MV-4-11 (cell line): Measurements from ENCODE around the gene TP53I11.

Experiments used
- DNase-seq: peaks from one replicate; lab custom pipeline; 2025; lab: John Stamatoyannopoulos, UW

The TP53I11 gene

DNA sequence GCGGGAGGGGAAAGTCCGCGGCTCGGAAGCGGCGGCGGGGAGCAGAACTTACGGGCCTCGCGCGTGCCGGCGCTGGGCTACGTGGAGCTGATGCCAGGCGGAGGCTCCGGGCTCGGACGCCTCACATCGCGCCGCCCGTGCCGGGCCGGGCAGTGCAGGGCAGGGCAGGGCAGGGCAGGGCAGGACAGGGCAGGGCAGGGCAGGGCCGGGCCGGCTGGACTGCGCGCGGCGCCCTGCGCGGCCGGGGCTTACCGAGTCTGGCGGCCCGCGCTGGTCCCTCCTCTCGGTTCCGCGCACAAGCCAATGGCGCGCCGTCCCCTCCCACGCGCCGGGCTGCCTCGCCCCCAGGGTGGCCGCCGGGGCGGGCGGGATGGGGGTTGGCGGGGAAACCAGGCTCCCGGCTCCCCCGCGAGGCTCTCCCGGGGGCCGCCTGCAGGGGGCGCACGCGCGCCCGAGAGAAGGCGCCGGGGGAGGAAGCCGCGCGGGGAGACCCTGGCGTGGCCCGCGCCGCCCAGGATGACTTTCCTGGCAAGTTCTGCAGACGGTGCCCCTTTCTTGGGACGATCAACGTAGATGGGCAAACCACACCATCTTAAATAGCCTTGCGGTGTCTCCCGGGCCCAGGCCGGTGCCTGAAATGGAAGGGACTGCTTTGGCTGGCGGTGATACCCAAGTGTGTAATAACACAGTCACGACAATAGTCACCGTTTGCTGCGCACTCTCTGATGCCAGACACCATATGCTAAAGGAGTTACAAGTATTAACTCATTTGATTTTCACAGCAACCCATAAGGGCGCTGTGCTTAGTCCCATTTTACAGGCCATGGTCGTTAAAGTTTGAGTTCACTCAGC is at the start of gene TP53I11:
TP53I11 (minus strand) TSS at position 259 of the 852 bp plus-strand sequence. CDS start 12,548 bp downstream, outside the sequence.
- DNase-seq, result no peak

DNA sequence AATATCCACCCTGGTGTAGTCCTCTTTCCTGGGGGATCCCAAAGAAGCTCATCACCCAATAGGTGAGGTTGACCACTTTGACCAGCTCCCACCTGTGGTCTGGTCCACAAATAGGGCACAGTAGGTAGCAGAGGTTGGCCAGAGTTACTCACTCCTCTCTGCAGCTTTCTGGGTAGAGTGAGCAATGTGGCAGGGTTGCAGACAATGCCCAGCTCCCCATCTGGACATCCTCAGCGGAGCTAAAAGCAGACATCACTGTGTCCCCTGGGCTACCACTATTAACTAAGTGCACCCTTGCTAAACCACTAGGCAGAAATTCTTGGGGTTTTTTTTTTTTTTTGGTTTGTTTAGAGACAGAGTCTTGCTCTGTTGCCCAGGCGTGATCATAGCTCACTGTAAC is 48.4 kb upstream of the TP53I11 start:
- no peak for DNase-seq

GRCh38 chr11:44998051-44998450 is 47.4 kb upstream of the TP53I11 start:
- no peak for DNase-seq

- DNase-seq, result no peak
Measured at GRCh38 chr11:44997566-44997965, 46.9 kb upstream of the TP53I11 start.

- no peak for DNase-seq
Measured at GRCh38 chr11:44994753-44995152, 44.1 kb upstream of the TP53I11 start.

- no peak for DNase-seq
Measured at GRCh38 chr11:44993971-44994704, 43.5 kb upstream of the TP53I11 start.

GRCh38 chr11:44992774-44993173 is 42.1 kb upstream of the TP53I11 start:
- DNase-seq, result no peak

- no peak for DNase-seq
Measured at GRCh38 chr11:44992181-44992582, 41.5 kb upstream of the TP53I11 start.

- no peak for DNase-seq
Measured at GRCh38 chr11:44990665-44991064, 40.0 kb upstream of the TP53I11 start.

- no peak for DNase-seq
Measured at GRCh38 chr11:44989831-44990566, 39.3 kb upstream of the TP53I11 start.

GRCh38 chr11:44988981-44989635 is 38.4 kb upstream of the TP53I11 start:
- DNase-seq, result no peak

- no peak for DNase-seq
Measured at GRCh38 chr11:44988111-44988510, 37.4 kb upstream of the TP53I11 start.

- DNase-seq, result no peak
Measured at GRCh38 chr11:44987506-44987905, 36.8 kb upstream of the TP53I11 start.

DNA sequence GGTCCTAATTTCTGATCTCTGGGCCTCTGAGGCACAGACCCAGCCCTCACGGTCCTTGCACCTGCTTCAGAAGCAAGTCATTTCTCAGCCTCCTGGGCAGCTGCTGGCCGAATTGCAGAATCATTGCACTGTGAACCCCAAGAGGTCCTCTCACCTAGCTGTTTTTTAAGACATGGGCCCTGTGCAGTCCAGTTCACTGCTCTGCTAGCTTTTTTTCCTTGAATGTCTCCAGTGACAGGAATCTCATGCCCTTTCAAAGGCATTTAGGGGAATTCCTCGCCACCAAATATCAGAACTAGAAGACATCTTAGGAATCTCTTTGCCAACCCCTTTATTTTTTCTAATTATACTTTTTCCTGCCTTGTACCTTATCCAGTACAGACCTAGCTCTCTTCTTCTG is 35.6 kb upstream of the TP53I11 start:
- no peak for DNase-seq

DNA sequence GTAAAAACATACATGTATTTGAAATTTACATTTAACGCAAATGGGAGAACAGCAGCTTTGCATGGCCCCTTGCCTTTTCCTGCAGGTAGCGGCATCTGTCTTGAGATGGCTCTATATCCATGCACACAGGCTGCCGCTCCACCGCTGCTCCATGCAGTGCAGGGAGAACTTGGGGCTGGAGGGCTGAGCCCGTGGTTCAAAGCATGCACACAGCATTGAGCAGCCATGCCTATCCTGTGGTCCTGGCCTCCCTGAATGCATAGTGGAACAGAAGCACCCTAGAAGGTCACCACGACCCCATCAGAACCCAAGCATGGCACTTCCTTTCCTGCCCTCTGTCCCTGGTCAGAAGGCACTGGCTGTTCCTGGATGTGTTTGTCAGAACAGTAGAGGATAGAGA is 35.0 kb upstream of the TP53I11 start:
- no peak for DNase-seq

DNA sequence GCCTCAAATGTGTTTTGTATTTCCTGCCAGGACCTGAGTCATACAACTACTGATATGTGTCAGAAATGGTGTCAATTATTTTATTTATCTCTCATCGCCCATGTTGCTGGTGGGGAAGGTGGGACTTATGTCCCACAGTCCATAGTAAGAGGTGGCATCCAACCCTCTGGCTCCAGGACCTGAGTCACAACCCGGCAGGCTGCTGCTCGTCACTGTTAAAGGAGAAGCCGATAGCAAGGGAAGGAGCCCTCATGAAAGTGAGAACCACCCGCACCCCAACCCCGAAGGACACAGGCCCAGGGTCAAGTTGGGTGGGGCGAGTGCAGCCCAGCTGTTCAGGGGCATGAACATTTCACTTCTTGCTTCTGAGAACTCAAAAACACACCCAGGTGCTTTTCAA is 33.1 kb upstream of the TP53I11 start:
- DNase-seq, result no peak

DNA sequence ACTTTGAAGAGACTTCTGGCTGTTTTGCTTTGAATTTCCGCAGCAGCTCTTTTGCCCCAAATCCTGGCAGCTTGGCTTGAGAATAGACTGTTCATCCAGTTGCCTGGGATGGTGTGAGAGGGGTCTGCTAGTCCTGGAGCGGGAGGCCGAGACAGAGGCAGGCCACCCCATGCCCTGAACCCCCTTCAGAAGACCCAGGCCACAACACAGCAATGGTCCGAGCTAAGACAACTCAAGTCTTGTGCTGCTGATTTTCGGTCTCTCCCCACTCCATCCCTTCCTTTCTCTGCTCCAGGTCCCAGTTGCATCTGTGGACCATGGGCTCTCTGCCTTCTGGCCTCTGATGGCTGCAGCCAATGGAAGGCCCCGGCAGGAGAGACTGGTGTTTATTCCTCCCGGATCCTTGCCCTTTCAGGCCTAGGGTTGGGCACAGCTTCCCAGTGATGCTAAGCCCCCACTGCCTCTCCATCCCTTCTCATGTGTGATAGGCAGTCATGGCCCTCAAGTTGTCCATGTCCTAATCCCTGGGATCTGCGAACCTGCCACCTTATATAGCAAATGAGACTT is 31.9 kb upstream of the TP53I11 start:
- no peak for DNase-seq

- DNase-seq, result no peak
Measured at GRCh38 chr11:44980533-44981427, 30.1 kb upstream of the TP53I11 start.

DNA sequence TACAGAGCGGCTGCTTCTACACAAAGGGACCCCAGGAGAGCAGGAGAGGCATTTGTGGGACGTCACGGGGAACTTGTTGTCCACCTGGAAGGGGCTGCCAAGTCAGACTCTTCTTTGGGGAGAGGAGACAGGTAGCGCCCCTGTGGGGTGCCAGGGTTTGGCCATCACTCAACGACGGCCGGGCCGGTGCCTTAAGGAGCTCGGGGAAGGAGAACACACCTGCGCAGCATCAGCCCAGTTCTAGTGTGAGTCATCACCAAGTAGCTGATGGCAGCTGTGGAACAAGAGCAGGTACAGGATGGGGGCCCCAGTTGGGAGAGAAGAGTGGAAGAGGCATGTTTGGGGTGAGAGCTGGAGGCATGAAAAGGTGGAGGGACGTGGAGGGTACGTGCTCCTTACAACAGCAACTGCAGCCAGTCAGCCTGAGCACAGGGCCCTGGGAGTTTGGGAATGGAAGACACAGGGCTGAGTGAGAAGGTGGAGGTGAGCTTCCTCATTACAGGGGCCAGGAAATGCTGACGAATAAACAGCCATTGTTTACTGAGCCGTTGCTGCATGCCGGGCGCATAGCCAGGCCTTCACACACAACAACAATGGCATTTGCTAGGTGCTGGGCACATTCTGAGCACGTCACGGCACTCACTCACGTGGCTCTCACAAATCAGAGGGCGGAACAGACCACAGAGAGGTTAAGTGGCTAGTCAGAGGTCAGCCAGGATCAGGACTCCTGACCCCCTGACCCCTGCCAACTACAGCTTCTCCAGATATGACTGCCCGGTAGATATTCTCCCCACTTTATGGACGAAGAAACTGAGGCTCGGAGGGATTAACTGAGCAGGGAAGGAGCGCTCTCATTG is 29.1 kb upstream of the TP53I11 start:
- no peak for DNase-seq

DNA sequence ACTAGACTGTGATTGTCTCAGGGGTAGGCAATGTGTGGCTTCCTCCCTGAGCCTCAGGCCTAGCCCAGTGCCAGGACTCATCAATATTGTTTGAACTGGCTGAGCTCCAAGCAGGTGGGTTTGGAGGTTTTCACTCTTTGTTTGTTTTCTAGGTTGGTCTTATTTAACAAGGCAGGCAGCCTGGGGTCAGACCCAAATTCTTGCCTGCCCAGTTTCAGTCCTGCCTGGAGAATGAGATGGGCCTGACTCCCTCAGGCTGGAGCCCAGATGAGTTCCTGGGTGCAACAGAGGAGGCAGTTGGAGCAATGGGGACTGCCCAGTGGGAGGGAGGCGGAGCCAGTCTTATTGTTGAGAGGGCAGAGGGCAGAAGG is 28.3 kb upstream of the TP53I11 start:
- no peak for DNase-seq
